Mesenteric fat pad (tissue), 1 donor: ENCODE data around the gene PRRX2. TPM values are rescaled to one million over a fixed set of nuclear protein-coding genes. Genes with fewer than 3 reads are reported as not detected.
"Not testable (repeated sequence)": the region's sequence is repeated elsewhere in the genome, so short reads cannot be mapped to it uniquely, and the experiment has no call there.

Source experiments
- DNase-seq: peaks from one replicate; pipeline ENCODE4 v3.0.0-alpha.2; 2020; ENCODE audit warnings: low spot score
- total RNA-seq: library from RNA; stranded (reverse); fragmentation: NEBNext Ultra II Directional; extraction: Animal tissue kit (Norgen Biotek cat#: 25700); gene quantifications from one replicate; pipeline ENCODE4 v1.2.1, GENCODE V29; 2021
- donor health status: DM: yes; HTN: yes; CAD: no.

The PRRX2 gene
- total RNA-seq, 1 donor from 2014 or later, result 8.5 TPM

GRCh38 chr9:129731477-129732085, 66.1 kb downstream of the PRRX2 start:
- no peak for DNase-seq

- DNase-seq, result no peak
These were observed 66.7 kb downstream of the PRRX2 start for GRCh38 chr9:129732100-129732499.

DNA sequence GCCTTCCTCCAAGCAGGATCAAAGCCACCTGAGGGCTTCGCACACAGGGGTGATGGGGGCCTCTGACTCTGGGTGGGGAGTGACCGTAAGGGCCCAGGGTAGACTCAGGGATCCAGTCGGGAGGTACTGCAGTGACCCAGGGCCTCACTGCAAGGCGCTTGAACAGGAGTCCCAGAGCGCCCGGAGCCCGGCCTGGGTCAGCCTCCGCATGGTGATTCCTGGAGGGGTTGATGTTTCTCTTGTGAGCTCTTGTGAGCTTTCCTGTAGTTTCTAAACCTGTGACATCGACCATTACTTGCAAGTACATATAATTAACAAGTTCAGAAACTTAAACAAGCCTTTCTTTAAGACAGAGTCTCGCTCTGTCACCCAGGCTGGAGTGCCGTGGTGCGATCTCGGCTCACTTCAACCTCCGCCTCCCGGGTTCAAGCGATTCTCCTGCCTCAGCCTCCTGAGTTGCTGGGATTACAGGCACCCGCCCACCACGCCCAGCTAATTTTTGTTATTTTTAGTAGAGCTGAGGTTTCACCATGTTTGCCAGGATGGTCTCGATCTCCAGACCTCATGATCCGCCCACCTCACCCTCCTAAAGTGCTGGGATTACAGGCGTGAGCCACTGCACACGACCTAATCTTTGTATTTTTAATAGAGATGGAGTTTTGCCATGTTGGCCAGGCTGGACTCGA, 67.6 kb downstream of the PRRX2 start:
- DNase-seq, result no peak

DNA sequence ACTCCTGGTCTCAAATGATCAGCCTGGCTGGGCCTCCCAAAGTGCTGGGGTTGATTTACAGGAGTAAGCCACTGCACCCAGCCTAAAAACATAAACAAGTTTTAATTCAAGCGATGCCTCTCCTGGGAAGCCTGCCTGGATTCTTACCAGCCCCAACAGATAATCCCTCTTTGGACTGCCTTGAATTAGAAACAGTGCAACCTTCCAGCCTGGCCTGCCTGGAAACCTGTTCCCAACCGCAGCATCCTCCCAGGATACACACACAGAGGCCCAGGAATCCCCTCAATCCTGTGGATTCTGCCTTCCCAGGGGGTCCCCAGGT, 68.1 kb downstream of the PRRX2 start:
- no peak for DNase-seq

DNA sequence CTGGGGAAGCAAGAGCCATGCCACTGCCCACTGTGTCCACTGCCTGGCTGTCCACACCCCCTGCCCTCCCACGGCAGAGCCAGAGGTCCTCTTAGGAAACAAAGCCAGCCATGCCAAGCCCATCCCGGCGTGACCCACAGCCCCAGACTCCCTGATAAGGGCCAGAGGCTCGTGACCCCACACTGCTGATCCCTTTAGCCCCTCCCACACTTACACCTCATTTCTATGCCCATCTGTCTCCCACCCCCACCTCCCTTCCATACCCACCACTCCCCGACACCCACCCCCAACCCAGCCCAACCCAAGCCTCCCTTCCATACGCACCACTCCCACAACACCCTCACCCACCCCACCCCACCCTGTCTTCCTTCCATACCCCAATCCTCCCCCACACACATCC, 70.1 kb downstream of the PRRX2 start:
- no peak for DNase-seq

GRCh38 chr9:129736334-129736733, 70.9 kb downstream of the PRRX2 start:
- no peak for DNase-seq

DNA sequence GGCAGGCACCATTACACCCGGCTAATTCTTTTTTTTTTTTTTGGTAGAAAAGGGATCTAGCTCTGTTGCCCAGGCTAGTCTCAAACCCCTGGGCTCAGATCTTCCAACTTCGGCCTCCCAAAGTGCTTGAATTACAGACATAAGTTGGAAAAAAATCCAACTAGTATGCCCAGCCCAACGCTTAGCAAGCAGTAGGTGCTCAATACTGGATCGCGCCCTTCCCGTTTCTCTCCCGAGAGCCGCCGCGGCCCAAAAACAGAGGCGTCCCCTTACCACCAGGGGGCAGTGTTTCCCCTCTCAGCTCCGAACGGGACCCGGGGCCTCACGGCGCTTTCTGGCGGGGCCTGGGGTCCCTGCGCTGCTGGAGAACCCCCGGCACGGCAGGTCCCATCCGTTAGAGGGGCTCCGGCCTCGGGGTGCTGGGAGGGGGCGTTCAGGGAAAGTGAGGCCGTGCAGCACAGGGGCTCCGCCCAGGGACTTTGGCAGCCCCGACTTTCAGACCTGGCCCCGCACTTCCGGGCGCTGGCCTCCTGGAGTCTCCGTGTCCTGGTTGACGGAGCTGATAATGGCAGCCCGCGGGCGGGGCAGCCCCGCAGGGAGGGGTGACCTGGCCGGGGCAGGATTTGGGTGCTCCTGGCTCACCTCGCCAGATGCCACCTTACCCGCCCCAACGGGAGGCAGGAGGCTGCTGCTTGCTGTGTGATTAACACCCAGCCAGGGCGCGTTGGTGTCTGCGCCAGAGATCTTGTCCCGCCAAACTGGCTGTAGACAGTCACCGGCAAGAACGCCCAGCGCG, 72.2 kb downstream of the PRRX2 start:
- DNase-seq, result peak; percentile 94

GRCh38 chr9:129739432-129739831, 74.0 kb downstream of the PRRX2 start:
- DNase-seq, result no peak

DNA sequence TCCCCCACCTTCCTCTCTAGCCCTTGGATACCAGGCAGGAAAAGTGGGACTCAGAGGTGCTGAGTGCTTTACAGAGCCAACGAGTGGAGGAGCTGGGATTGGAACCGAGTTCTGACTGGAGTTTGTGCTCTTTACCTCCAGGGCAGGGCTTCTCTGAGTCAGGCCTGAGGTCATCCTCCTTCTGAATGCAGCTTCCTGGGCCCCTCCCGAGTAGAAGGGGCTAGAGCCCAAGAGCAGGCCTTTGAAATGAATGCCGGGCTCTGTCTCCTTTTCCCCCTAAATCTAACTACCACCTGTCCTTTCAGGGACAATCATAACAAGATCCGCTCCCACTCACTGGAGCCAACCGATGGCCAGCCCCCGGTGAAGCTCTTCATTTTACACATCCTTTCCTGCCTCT, 74.7 kb downstream of the PRRX2 start:
- no peak for DNase-seq

DNA sequence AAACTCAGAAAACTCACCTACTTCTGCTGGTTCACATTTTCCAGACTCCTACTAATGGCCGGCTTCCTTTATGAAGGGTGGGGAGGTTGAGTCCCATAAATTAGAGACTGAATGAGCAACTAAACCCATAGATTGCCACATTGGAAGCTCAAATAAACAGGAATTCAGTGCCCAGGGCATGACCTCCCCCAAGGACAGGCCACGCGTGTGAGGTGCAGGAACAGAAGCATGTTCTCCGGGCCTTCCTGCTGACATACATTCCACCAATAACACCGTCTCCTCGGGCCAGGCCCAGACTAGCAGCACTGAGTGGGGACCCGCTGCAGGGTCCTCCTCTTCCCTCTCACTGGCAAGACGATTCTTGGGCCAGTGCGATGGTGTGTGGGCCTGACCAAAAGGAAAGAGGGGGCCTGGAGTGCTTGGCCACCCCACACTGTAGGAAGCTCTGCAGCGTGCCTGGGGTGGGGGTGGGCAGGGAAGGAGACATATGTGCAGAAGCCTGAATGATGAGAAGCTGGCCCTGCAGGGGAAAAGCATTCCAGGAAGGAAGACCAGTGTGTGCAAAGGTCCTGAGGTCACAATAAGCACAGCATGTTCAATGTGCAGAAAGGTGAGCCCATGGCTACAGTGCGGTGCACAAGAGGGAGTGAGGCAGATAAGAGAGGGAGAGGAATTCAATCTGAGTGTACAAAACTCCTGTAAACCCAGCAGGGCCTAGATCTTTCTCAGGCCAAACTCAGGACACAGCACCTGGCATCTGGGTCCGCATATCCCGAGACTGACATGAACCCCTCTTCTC, 75.4 kb downstream of the PRRX2 start:
- DNase-seq, result no peak

DNA sequence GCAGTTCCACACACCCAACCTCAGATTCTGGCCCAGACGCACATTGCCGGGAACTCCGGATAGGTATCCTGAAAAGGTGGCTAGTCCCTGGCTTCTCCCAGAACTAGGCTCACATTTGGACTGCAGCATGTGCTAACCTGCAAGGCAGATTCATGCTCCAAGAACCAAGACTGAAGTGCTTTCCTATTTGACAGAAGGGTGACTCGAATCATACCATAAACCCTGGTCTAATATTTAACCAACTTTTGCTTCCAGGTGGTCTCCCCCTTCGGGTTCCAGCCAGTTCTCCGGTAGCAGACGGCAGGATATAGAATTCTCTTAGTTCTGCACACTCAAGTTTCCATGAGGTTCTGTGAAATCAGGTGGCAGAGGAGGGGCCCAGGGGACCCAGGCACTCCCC, 79.8 kb downstream of the PRRX2 start:
- DNase-seq, result no peak

DNA sequence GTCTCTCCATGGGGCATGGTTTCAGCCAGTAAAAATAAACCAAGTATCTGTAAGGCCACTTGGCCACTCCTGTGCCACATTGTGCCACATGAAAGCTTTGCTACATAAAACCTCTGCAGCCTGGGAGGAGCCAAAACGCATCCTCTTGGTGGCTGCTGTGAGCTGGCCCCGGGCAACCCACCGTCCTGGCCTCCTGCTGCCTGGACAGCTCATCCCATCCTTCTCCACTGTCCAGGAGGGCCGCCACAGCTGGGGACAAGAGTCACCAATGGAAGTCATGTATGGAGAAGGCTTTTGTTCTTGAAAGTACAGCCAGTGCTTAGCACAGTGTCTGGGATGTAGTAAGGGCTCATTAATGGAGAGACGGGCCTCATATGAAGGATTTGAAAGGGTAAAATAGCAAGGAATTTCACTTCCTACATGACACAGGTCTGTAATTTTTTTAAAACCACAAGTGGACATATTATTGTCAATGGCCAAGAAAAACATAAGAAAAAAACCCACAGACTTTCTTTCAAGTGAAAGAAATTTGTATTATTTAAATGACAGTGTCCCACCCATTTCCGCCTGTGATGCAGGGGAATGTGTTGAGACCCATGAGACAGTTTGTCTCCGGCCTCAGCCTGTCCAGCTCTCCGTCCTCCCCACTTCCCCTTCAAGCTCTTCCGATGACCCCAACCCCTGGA, 80.8 kb downstream of the PRRX2 start:
- no peak for DNase-seq

DNA sequence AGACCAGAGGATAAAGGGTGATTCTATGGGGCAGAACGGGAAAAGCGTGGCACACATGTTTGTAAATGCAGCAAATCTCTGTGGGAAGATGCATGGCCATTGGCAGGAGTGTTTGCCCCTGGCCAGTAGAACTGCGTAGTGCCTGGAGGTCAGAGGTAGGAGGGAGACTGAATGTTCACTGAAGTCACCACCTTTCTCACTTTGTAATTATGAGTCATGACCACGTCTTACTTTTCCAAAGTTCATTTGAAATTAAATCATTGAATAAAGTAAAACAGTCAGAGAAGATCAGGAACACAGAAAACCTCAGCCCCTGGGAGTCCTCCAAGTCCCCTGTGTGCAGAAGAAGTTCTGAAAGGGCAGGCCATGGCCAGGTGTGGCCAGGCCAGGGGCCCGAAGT, 82.8 kb downstream of the PRRX2 start:
- no peak for DNase-seq

- DNase-seq, result not testable (repeated sequence)
These were observed 83.6 kb downstream of the PRRX2 start for GRCh38 chr9:129749052-129749451.

- no peak for DNase-seq
These were observed 84.1 kb downstream of the PRRX2 start for GRCh38 chr9:129749575-129749974.

GRCh38 chr9:129750013-129750638, 84.7 kb downstream of the PRRX2 start:
- no peak for DNase-seq

- DNase-seq, result no peak
These were observed 86.7 kb downstream of the PRRX2 start for GRCh38 chr9:129751841-129752801.

DNA sequence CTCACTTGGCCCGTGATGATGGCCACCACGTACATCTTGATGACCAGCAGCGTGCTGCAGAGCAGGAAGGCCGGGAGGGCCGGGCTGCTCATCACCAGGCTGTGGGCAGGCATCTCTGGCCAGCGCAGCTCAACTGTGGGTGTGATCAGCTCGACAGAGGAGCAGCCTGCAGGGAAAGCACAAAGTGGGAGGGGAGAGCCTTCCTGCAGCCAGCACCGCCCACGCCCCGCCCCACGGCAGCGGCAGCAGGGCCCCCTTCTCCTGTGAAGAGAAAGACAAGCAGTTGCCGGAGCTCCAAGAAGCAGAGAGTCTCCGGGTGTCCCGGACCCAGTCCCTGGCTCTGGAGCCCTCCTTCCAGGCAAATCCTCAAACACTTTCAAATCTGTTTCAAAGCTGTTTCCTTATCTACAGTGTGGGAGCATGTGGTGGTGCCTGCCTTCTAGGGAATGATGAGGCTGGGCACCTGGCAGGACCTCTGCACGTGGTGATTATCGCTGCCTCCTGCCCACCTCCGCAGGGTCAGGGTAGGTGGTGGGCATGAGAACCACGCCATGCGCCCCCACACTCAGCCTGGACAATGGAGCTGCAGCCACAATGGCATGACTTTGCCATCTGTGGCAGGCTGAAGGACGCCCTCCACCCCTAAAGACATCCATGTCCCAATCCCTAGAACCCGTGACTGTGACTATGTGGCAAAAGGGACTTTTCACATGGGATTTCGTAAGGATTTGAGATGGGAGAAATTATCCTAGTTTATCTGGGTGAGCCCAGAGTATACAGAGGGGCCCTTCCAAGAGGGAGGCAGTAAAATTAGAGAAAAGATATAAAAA, 87.7 kb downstream of the PRRX2 start, which contains the start of gene PTGES:
TSS of gene PTGES (minus strand) at position 143 of the 830 bp plus-strand sequence. CDS start at position 113, 30 bp downstream.
- DNase-seq, result no peak
